GM18870 (cell line): ENCODE results near the gene PTGDS.
"Not testable (repeated sequence)": the region's sequence is repeated elsewhere in the genome, so short reads cannot be mapped to it uniquely, and the experiment has no call there.

Experiments used
- ATAC-seq: cut with Tn5 transposase; IDR thresholded peaks from one replicate; pipeline ENCODE4 v1.9.1; 2021; ENCODE audit warnings: moderate library complexity; ENCODE audit not compliant: unreplicated experiment

PTGDS gene

GRCh38 chr9:136985853-136986252 lies 8.5 kb downstream of the PTGDS start:
- ATAC-seq, result no peak

- ATAC-seq, result no peak
Measured at GRCh38 chr9:136988872-136989271, 11.6 kb downstream of the PTGDS start.

- no peak for ATAC-seq
Measured at GRCh38 chr9:136990242-136990911, 13.1 kb downstream of the PTGDS start.

DNA sequence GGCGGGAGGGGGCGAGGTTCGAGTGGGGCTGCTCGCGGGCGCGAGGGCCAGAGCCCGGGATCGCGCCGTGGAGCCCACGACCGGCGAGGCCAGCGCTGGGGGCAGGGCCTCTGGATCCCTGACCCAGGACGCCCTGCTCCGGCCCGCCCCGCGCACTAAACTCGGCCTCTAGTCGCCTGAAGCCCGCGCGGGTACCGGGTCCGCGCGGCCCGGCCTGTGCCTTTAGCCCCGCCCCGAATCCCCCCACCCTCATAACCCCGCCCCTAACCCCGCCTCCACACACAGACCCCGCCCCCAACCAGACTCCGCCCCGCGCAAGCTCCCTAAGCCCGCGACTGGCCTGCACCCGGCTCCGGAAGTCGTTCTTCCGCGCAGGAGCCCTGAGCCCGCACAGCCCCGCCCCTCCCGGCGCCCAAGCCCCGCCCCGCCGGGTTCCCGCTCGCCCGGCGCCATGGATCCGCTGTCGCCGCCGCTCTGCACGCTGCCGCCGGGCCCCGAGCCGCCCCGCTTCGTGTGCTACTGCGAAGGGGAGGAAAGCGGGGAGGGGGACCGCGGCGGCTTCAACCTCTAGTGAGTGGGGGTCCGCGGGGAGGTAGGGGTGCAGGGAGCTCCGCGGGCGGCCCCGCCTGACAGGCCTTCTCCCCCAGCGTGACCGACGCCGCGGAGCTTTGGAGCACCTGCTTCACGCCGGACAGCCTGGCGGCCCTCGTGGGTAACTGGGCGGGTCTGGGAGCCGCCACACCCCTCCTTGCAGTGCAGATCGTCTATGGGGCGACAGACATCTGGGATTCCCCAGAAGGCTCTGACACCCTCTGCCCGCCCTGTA lies 14.9 kb downstream of the PTGDS start, which contains the start of gene PAXX:
PAXX (plus strand) TSS at position 430 of the 826 bp plus-strand sequence; CDS start at position 452, 22 bp downstream.
- peak; percentile 53 for ATAC-seq

- peak; percentile 9 for ATAC-seq
Measured at GRCh38 chr9:136992819-136993369, 15.6 kb downstream of the PTGDS start.

- ATAC-seq, result no peak
Measured at GRCh38 chr9:136994180-136994887, 17.0 kb downstream of the PTGDS start.

- ATAC-seq, result no peak
Measured at GRCh38 chr9:136994888-136995230, 17.6 kb downstream of the PTGDS start.

DNA sequence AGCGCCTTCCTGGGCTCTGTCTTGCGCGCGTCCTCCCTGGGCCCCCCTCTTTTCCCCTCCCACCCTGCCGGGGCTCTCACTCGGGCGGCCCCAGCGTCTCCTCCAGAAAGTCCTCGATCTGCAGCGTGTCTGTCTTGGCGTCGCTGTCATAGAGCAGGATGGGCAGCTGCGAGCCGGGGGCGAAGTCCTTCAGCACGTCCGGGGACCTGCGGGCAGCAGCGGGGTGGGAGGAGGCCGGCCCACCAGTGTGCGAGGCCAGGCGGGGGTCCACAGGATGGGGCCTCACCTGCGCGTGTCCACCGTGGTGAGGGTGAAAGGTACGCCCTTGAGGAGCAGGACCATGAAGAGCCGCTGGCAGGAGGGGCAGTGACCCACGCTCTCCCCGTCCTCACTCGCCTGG lies 18.1 kb downstream of the PTGDS start:
- no peak for ATAC-seq

GRCh38 chr9:136995772-136996311 lies 18.5 kb downstream of the PTGDS start:
- no peak for ATAC-seq

DNA sequence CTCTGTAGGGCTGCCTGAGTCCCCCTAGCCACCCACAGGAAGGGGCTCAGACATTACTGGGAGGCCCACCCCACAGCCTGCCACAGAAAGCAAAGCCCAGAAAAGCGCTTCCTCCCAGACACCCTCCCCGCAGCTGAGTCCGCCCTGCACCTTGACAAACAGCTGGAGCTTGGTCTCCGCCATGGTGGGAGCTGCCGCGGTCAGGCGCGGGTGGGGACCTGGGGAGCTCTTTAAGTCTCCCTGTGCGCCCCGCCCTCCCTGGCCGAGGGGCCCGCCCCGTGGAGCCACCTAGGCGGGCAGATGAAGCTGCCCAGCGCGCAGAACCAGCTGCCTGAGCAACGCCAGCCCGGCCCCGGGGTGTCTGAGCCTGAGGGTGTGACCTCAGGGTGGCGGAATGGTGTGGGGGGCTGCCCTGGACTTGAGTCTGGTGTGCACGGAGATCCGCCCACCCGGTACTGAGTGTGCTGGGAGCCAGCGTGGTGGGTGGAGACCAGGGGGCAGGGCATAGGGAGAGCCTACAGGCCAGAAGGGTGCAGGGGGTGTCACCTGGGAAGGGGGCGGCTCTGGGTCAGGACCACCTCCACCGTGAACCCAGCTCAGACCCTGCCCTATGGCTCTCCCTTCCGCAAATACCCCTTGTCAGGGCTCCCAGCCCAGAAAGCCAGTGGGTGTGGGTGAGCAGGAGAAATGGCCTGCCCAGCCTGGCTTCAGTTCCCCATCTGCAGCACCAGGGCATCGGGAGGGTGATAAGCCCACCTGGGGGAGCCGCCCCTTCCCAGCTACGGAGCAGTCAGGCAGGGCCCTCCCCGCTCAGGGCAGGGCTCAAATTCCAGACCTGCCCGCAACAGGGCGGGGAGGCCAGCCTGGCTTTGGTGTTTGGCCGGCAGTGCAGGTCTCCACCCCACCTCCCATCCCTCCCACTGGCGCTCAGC lies 19.3 kb downstream of the PTGDS start, which contains the start of gene CLIC3:
CLIC3 (minus strand) TSS at position 208 of the 932 bp plus-strand sequence; CDS start at position 183, 25 bp downstream.
- ATAC-seq, result no peak

- ATAC-seq, result no peak
Measured at GRCh38 chr9:136997371-136997770, 20.1 kb downstream of the PTGDS start.

- no peak for ATAC-seq
Measured at GRCh38 chr9:136997830-136998234, 20.5 kb downstream of the PTGDS start.

DNA sequence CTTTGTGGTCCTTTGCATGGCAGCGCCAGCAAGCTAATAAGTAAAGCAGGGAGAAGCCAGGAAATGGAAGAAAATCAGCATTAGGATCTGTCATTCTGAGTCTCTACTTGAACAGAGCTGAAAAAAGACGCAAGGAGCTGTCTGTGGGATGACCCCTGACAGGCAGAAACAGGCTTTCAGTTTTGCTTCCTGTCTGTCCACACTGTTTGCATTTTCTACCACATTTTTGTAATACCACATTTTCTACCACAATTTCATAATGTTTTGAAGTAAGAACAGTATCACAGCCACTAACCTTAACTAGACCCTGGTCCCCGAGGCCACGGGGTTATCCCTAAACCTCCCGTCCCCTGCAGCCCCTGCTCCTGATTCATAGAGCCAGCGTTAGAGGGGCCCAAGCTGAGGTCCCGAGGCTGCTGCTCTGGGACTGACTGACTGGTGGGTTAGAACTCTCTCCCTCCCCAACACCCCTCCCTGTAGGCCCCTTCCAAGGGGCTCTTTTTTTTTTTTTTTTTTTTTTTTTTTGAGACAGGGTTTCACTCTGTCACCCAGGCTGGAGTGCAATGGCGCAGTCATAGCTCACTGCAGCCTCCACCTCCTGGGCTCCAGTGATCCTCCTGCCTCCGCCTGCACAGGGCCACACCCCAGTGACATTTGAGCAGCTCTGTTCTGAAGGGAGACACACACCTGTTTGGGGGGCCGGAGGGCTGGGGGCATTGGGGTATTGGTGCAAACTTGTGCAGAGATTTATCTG lies 23.1 kb downstream of the PTGDS start:
- ATAC-seq, result peak; percentile 72

DNA sequence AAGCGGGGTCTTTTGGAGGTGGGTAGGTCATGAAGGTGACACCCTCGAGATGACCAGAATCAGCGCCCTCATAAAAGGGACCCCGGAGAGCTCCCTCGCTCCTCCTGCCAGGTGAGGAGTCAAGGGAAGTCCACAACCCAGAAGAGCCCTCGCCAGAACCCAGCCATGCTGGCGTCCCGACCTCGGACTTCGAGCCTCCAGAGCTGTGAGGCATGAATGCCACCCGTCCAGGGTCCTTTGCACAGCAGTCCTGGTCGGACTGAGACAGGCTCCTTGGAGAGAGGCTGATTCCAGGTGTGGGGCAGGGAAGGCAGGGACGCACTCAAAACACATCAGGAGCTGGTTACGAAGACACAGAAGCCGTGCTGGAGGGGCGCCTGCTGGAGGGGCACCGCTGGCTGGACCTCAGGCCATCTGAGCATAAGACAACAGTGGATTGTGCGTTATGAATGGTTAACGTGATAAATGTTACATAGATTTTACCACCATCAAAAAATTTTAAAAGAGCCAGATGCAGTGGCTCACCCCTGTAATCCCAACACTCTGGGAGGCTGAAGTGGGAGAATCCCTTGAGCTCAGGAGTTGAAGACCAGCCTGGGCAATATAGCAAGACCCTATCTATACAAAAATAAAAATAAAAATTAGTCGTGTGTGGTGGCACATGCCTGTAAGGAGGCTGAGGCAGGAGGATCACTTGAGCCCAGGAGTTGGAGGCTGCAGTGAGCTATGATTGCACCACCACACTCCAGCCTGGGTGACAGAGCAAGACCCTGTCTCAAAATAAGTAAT lies 24.7 kb downstream of the PTGDS start:
- ATAC-seq, result no peak

DNA sequence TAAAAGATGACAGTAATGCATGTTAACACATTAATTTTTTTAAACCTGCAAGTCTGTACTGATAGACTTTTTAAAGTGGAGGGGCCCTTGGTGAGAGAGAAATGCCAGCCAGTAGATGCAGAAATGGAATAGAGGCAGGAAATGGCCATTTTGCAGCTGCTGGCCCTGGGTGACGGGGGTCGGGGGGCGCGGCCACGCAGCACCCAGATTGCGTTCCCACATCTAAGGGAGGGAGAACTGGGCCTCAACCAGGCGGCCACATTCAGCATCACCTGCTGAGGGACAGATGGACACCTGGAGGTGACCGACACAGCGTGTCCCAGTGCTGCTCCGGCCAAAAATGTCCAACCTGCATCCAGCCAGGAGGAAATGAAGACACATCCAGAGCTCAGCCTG lies 25.3 kb downstream of the PTGDS start:
- ATAC-seq, result no peak

- ATAC-seq, result not testable (repeated sequence)
Measured at GRCh38 chr9:137004285-137004684, 27.0 kb downstream of the PTGDS start.

DNA sequence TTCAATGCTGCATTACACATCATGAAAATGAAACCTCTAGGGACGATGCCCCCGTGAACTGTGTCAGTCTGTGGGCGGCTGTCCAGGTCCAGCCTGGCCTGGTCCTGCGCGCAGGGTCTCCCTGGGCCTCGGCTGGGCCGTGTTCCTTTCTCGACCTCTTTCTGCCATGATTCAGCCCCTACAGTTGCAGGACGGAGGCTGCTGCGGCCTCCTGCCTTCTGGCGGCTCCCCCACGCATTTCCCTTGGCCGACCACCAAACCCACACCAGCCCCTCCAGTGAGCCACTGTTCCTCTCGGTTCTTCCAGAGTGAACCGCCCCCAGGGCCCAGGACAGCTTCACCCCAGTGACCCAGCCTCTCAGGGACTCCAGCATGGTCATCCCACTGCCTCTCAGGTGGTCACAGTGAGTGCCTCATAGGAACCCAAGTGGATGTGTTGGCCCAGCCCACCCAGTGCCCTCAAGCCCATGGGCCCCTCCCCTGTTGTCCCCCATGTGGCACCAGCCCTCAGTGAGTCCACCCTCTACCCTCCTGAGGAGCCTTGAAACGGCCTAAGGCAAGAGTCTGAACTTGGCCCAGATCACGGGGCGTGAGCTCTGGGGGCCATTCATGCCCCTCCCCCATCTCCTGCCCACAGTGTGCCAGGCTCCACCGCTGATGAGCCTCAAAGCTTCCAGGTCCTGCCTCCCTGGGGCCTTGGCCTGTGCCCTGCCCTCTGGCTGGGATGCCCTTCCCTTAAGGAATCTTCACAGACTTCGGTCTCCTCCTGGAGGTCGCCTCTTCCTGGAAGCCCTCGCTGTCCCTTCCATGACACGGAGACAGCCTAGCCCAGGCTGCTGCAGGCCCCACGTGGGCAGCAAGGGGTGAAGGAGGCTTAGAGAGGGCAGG lies 29.1 kb downstream of the PTGDS start:
- ATAC-seq, result no peak
